GM12873 (cell line): ENCODE measurements around the gene AUTS2.

Experiments used
- CTCF ChIP-seq: IDR thresholded peaks from 2 replicates; pipeline ENCODE4 v1.5.1; 2012; ENCODE audit warnings: low read depth, mild to moderate bottlenecking, moderate library complexity, low read length, control low read depth; ENCODE audit not compliant: insufficient read depth; ENCODE audit errors: missing control alignments

AUTS2 gene

GRCh38 chr7:70599446-70600190 is 1001.3 kb downstream of the AUTS2 start:
- no peak for TF ChIP-seq CTCF

- TF ChIP-seq CTCF = no peak
Measured at GRCh38 chr7:70600993-70601392, 1002.7 kb downstream of the AUTS2 start.

- TF ChIP-seq CTCF = no peak
Measured at GRCh38 chr7:70602117-70602516, 1003.8 kb downstream of the AUTS2 start.

- TF ChIP-seq CTCF = no peak
Measured at GRCh38 chr7:70607281-70607680, 1009.0 kb downstream of the AUTS2 start.

- TF ChIP-seq CTCF = no peak
Measured at GRCh38 chr7:70607759-70608158, 1009.5 kb downstream of the AUTS2 start.

- no peak for TF ChIP-seq CTCF
Measured at GRCh38 chr7:70608229-70608628, 1010.0 kb downstream of the AUTS2 start.

GRCh38 chr7:70612811-70613210 is 1014.5 kb downstream of the AUTS2 start:
- no peak for TF ChIP-seq CTCF
